NCI-H1417 treated with DMSO at 0.1 percent for 48 hours (cell line): ENCODE data around the gene CCDC8.
A peak's percentile ranks its signal among the peaks of the same experiment; 100 is the strongest.
"Not testable (repeated sequence)": the region's sequence is repeated elsewhere in the genome, so short reads cannot be mapped to it uniquely, and the experiment has no call there.

Experiments
- DNase-seq: peaks from one replicate; lab custom pipeline; 2025; lab: John Stamatoyannopoulos, UW

CCDC8 gene

GRCh38 chr19:46383171-46383815 is 30.1 kb downstream of the CCDC8 start:
- DNase-seq = no peak

GRCh38 chr19:46381756-46382345 is 31.5 kb downstream of the CCDC8 start:
- no peak for DNase-seq

- DNase-seq = no peak
Observed at GRCh38 chr19:46381346-46381745, 32.0 kb downstream of the CCDC8 start.

- no peak for DNase-seq
Observed at GRCh38 chr19:46380690-46381089, 32.7 kb downstream of the CCDC8 start.

DNA sequence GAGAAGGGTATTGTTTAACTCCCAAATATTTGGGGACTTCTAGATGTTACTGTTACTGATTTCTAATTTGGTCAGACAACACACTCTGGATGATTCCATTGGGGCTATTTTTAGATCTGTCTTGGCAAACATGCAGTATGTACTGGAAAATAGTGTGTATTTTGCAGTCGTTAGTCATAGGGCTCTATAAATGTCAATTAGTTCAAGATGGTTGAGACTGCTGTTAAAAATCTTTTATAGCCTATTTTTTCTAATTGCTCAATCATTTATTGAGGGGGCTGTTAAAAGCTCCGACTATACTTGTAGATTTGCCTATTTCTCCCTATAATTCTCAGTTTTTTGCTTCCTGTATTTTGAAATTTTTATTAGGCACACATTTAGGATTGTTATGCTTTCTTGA is 35.1 kb downstream of the CCDC8 start:
- no peak for DNase-seq

DNA sequence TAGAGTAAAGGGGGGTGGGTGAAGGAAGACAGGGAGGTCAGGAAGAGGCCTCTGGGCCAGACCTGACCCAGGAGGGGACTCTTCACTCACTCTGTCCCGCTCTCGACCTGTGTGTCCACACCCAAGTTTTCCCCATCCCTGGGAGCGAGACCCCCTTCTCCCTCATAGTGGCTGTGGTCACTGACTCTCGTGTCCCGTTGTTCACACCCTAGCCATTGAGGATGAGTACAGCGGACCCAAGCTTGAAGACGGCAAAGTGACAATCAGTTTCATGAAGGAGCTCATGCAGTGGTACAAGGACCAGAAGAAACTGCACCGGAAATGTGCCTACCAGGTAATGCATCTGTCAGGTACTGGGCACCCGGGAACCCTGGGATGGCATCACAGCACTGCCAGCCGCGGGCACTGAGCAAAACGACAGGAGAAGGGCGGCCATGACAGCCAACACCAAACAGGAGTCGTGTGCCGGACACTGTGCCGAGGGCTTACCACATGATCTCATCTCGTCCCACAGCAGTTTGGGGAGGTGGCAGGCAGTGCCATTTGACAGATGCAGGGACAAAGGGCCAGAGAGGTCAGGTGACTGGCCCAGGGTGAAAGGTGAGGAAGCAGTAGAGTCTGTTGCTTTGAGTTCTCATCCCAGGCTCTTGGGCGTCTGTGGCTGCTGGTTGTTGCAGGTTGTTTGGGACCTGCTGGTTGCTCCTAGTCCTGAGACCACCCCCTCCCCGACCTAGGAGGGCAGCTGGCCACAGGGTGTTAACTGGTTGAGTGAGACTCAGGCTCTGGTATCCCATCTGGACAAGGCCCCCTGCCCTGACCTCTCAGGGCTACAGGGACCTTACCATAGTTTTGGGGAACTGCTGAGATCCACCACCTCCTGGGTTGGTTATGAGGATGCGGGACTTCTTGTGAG is 36.9 kb downstream of the CCDC8 start:
- no peak for DNase-seq

DNA sequence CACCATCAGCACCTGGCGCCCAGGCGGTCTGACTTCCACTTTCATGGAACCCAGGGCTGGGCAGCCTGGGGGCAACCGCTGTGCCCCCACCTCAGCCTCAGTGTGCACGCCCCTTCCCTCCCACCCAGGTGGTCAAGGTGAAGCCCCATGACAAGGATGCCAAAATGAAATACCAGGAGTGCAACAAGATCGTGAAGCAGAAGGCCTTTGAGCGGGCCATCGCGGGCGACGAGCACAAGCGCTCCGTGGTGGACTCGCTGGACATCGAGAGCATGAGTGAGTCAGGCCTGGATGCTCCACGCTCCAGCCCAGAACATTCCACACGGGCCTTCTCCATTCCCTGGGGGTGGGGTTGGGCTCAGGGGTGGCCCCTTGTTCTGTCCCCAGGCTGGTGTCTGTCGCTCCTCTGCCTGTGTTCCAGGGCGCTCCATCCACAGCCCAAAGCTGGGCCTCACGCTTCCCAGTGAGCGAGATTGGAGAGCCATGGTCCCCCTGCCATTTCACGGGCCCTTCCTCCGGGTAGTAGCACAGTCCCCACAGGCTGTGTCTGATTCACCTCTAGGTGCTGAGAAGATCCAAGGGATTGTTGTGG is 37.8 kb downstream of the CCDC8 start:
- DNase-seq = not testable (repeated sequence)

- no peak for DNase-seq
Observed at GRCh38 chr19:46374536-46375475, 38.6 kb downstream of the CCDC8 start.

DNA sequence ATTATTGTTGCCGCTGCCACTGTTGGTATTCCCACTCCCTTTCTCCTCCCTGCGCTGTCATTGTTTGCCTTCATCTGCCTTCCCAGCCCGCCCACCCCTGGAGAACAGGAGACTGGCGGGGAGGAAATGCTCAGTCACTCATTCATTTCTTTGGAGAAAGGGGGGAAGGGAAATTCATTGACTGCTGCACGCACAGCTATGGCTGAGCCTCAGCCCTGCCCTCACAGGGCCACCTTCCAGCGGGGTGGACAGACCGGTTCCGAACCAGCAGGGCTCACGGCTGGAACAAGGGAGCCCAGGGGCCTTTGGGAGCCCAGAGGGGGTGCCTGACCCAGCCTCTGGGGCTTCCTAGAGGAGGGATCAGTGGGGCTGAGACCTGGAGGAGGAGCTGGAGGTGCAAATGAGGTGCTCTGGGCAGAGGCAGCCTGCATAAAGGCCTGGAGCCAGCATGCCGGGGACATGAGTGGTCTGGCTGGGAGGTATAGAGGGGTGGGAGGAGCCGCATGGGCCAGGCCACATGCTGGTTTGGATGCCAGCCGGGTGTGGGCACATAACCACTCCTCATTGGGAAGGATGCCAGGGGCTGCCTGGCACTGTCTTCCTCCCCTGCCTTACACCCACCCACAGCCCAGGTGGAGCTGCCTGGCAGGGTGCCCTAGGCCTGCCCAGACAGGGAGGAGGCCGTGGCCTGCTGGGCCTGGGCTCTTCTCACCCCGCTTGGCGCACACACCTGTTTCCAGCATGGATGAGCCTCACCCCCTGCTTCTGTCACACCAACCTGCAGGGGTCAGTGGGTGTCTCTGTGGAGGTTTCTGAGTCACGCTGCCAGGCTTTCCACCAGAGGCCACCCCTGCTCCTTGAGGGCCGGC is 39.6 kb downstream of the CCDC8 start:
- peak; percentile 82 for DNase-seq

- no peak for DNase-seq
Observed at GRCh38 chr19:46372901-46373490, 40.4 kb downstream of the CCDC8 start.

DNA sequence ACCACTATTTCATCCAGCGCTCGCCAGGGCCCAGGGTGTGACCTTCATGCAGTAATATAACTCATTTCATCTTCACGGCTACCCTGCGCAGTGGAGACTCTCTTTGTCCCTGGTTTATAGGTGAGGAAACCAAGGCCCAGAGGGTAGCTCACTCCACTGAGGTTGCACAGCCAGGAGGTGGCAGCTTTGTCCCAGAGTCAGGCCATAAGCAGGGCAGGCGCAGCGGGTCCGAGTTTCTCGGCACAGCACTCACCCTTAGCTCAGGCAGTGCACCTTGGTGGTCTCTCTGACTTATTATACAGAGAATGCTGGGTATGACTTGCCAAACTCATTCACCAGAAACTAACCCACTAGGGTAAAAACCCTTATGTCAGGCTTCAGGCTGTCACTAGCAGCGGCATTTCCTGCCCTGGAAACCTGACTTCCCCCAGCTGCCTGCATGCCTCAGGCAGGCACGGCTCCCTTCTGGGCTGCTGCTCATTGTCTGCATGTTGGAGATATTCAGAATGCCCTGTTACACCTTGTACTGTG is 41.9 kb downstream of the CCDC8 start:
- no peak for DNase-seq

- DNase-seq = no peak
Observed at GRCh38 chr19:46369817-46370216, 43.5 kb downstream of the CCDC8 start.

DNA sequence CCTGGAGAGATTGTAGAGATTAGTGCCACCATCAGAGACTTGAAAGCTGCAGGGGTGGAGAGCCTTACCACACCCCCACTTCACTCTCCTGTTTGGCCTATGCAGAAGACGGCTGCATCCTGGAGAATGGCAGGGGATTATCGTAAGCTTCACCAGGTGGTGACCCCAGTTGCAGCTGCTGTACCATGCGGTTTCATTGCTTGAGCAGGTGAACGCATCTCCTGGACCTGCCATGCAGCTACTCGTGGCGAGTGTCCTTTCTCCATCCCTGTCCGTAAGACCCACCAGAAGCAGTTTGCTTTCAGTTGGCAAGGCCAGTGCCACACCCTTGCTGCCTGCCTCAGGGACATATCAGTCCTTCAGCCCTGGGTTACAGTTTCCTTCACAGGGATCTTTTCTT is 45.2 kb downstream of the CCDC8 start:
- no peak for DNase-seq

- DNase-seq = no peak
Observed at GRCh38 chr19:46367426-46367825, 45.9 kb downstream of the CCDC8 start.

GRCh38 chr19:46366620-46367292 is 46.6 kb downstream of the CCDC8 start:
- no peak for DNase-seq

- no peak for DNase-seq
Observed at GRCh38 chr19:46365561-46365960, 47.8 kb downstream of the CCDC8 start.

DNA sequence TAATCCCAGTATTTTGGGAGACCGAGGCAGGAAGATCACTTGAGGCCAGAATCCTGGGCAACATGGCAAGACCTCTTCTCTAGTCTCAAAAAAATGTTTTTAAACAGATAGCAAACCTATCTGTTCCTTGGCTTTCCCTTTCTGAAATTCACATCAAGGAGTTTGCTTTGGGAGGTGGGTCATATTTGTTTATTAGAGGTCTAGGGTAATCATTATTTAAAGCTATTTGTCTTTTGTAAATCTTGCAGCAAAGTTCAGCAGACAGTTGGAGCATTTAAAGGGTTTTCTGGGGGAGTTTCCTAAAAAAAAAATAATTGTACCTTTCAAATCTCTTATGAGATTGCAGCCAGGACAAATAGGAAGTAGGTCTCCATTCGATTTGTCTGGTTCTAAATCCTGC is 49.0 kb downstream of the CCDC8 start:
- no peak for DNase-seq

- DNase-seq = no peak
Observed at GRCh38 chr19:46361915-46362314, 51.4 kb downstream of the CCDC8 start.
